ENCODE results near the gene TMEM106C. TPM values are rescaled to one million over a fixed set of nuclear protein-coding genes. Genes with fewer than 3 reads are reported as not detected.

TMEM106C gene
- polyA plus RNA-seq, 1 donor (not counting 4 experiments of a cell fraction or from before 2014, with no cell fraction given) = 134 TPM

- Histone ChIP-seq H3K79me2 (ENCODE audit: control insufficient read depth, insufficient read depth, low read length) (no peaks in the 10 kb centered on the region), H3K9me1 (ENCODE audit: control insufficient read depth, extremely low read depth, insufficient read depth, low read length) (no peaks in the 10 kb centered on the region), H3K4me1 (ENCODE audit: control insufficient read depth, extremely low read depth, insufficient read depth, low read length) (peaks cover 1% of the 10 kb centered on the region), H3K4me2 (ENCODE audit: control insufficient read depth, extremely low read depth, insufficient read depth, low read depth, low read length) (no peak overlapping the region), H3K27ac (ENCODE audit: control insufficient read depth, insufficient read depth, low read length) (no peak overlapping the region), H2AFZ (ENCODE audit: control insufficient read depth, low read length) (no peak overlapping the region), H4K20me1 (ENCODE audit: control insufficient read depth, extremely low read depth, insufficient read depth, low read length) (no peaks in the 10 kb centered on the region), H3K9ac (ENCODE audit: control insufficient read depth, extremely low read depth, insufficient read depth, low read length) (no peak overlapping the region), H3K36me3 (ENCODE audit: control insufficient read depth in 2 of 2, extremely low read depth in 1 of 2, insufficient read depth in 2 of 2, low read length in 2 of 2) (peaks cover 9 to 23% of the 10 kb centered on the region in 2 experiments), H3K9me3 (ENCODE audit: control insufficient read depth, low read depth, low read length) (no peaks in the 10 kb centered on the region), H3K4me3 (ENCODE audit: control insufficient read depth in 2 of 3, extremely low read depth in 1 of 3, insufficient read depth in 2 of 3, low read depth in 1 of 3, low read length in 3 of 3) (no peak overlapping the region), H3K27me3 (ENCODE audit: control insufficient read depth, extremely low read depth, insufficient read depth, low read length) (no peaks in the 10 kb centered on the region)
- dilution Hi-C loops (cut with MboI; ENCODE audit: extremely low pct_ligation_motif_present, low sequenced_read_pairs) = no loop called here
- FAIRE-seq = no peak
- DNase-seq (ENCODE audit: low read depth, low spot score) = no peak
- TF ChIP-seq EZH2 (IDR thresholded peaks at IDR 0.05; ENCODE audit: low read length) = no peak
- TF ChIP-seq CTCF (optimal IDR thresholded peaks at IDR 0.05 in 1 of 3, IDR thresholded peaks at IDR 0.05 in 1 of 3, conservative IDR thresholded peaks at IDR 0.05 in 1 of 3; ENCODE audit: extremely low read depth in 1 of 3, insufficient read depth in 2 of 3, low read length in 3 of 3) = no peak
These were observed 6.4 kb downstream of the TMEM106C start for GRCh38 chr12:47969845-47970244.

GRCh38 chr12:47970843-47971242 is 7.4 kb downstream of the TMEM106C start:
- dilution Hi-C loops (cut with MboI; ENCODE audit: extremely low pct_ligation_motif_present, low sequenced_read_pairs) = no loop called here
- H3K9me1 ChIP-seq (ENCODE audit: control insufficient read depth, extremely low read depth, insufficient read depth, low read length) = no peaks in the 10 kb centered on the region
- no peaks in the 10 kb centered on the region for H3K27me3 ChIP-seq (ENCODE audit: control insufficient read depth, extremely low read depth, insufficient read depth, low read length)
- DNase-seq (ENCODE audit: low read depth, low spot score) = no peak
- no peaks in the 10 kb centered on the region for H3K79me2 ChIP-seq (ENCODE audit: control insufficient read depth, insufficient read depth, low read length)
- H3K36me3 ChIP-seq (ENCODE audit: control insufficient read depth in 2 of 2, extremely low read depth in 1 of 2, insufficient read depth in 2 of 2, low read length in 2 of 2) = peaks cover 7 to 16% of the 10 kb centered on the region in 2 experiments
- no peak overlapping the region for H3K27ac ChIP-seq (ENCODE audit: control insufficient read depth, insufficient read depth, low read length)
- no peaks in the 10 kb centered on the region for H3K4me1 ChIP-seq (ENCODE audit: control insufficient read depth, extremely low read depth, insufficient read depth, low read length)
- no peak overlapping the region for H2AFZ ChIP-seq (ENCODE audit: control insufficient read depth, low read length)
- H3K4me3 ChIP-seq (ENCODE audit: control insufficient read depth in 2 of 3, extremely low read depth in 1 of 3, insufficient read depth in 2 of 3, low read depth in 1 of 3, low read length in 3 of 3) = no peak overlapping the region
- H3K4me2 ChIP-seq (ENCODE audit: control insufficient read depth, extremely low read depth, insufficient read depth, low read depth, low read length) = no peak overlapping the region
- H4K20me1 ChIP-seq (ENCODE audit: control insufficient read depth, extremely low read depth, insufficient read depth, low read length) = no peaks in the 10 kb centered on the region
- no peak overlapping the region for H3K9ac ChIP-seq (ENCODE audit: control insufficient read depth, extremely low read depth, insufficient read depth, low read length)
- no peak for FAIRE-seq
- TF ChIP-seq EZH2 (IDR thresholded peaks at IDR 0.05; ENCODE audit: low read length) (no peak), CTCF (optimal IDR thresholded peaks at IDR 0.05 in 1 of 3, IDR thresholded peaks at IDR 0.05 in 1 of 3, conservative IDR thresholded peaks at IDR 0.05 in 1 of 3; ENCODE audit: extremely low read depth in 1 of 3, insufficient read depth in 2 of 3, low read length in 3 of 3) (no peak)
- H3K9me3 ChIP-seq (ENCODE audit: control insufficient read depth, low read depth, low read length) = no peaks in the 10 kb centered on the region

All from keratinocyte (primary cell).